Thymus (tissue), 11 donors: ENCODE results near the gene KCTD19. TPM values are rescaled to one million over a fixed set of nuclear protein-coding genes. Genes with fewer than 3 reads are reported as not detected.
A peak's percentile ranks its signal among the peaks of the same experiment; 100 is the strongest.

Experiments used
- DNase-seq, 9 donors: peaks; one replicate each; pipeline ENCODE4 v3.0.0-alpha.2; 2013; ENCODE audit warnings: low spot score in 9 of 9, low read depth in 6 of 9, missing footprints in 1 of 9
- H3K27ac ChIP-seq, 2 donors: one replicate each; pipeline ENCODE4 v1.5.1; 2013; ENCODE audit warnings: control low read depth in 1 of 2, low read depth in 1 of 2, low read length in 1 of 2, mild to moderate bottlenecking in 1 of 2, moderate library complexity in 1 of 2
- H3K27me3 ChIP-seq, 2 donors: one replicate each; pipeline ENCODE4 v1.5.1; 2013; ENCODE audit warnings: low read length in 1 of 2; ENCODE audit not compliant: control insufficient read depth in 2 of 2, insufficient read depth in 1 of 2
- H3K36me3 ChIP-seq, 2 donors: one replicate each; pipeline ENCODE4 v1.5.1; 2013; ENCODE audit warnings: low read length in 1 of 2, mild to moderate bottlenecking in 1 of 2, moderate library complexity in 1 of 2; ENCODE audit not compliant: control insufficient read depth in 2 of 2, insufficient read depth in 2 of 2
- H3K4me1 ChIP-seq, 2 donors: one replicate each; pipeline ENCODE4 v1.5.1; 2013; ENCODE audit warnings: low read length in 2 of 2; ENCODE audit not compliant: control insufficient read depth in 2 of 2, insufficient read depth in 2 of 2
- H3K4me3 ChIP-seq, 2 donors: one replicate each; pipeline ENCODE4 v1.5.1; 2013; ENCODE audit warnings: low read length in 2 of 2, control low read depth in 1 of 2, mild to moderate bottlenecking in 1 of 2
- H3K9me3 ChIP-seq, 2 donors: one replicate each; pipeline ENCODE4 v1.5.1; 2013; ENCODE audit warnings: low read length in 1 of 2, mild to moderate bottlenecking in 1 of 2; ENCODE audit not compliant: control insufficient read depth in 2 of 2, insufficient read depth in 1 of 2
- WGBS: extraction: QIAGEN DNeasy Blood & Tissue Kit; methylation state at CpG from one replicate; pipeline ENCODE4 v1.1.7; 2013; 5-methylcytosine and 5-hydroxymethylcytosine counted together
- polyA plus RNA-seq: library from polyadenylated mRNA; stranded (reverse); fragments of 200-250 nt; gene quantifications from one replicate; pipeline ENCODE4 v1.2.3, GENCODE V29; 2013
- total RNA-seq: library from RNA; stranded (reverse); fragments of 120-200 nt; gene quantifications from one replicate; pipeline ENCODE4 v1.2.4, GENCODE V29; 2013
- donor health status: healthy.

KCTD19 gene
- total and polyA plus RNA-seq, 2 donors, result 0.19 to 0.34 TPM

- Histone ChIP-seq H3K4me1 (peaks cover 20 to 49% of the 10 kb centered on the region in 2 donors), H3K27ac (no peak overlapping the region)
- 40% methylated on average over 22 of the region's 22 CpGs for WGBS
Observed at GRCh38 chr16:67249178-67250044, 77.1 kb downstream of the KCTD19 start.

DNA sequence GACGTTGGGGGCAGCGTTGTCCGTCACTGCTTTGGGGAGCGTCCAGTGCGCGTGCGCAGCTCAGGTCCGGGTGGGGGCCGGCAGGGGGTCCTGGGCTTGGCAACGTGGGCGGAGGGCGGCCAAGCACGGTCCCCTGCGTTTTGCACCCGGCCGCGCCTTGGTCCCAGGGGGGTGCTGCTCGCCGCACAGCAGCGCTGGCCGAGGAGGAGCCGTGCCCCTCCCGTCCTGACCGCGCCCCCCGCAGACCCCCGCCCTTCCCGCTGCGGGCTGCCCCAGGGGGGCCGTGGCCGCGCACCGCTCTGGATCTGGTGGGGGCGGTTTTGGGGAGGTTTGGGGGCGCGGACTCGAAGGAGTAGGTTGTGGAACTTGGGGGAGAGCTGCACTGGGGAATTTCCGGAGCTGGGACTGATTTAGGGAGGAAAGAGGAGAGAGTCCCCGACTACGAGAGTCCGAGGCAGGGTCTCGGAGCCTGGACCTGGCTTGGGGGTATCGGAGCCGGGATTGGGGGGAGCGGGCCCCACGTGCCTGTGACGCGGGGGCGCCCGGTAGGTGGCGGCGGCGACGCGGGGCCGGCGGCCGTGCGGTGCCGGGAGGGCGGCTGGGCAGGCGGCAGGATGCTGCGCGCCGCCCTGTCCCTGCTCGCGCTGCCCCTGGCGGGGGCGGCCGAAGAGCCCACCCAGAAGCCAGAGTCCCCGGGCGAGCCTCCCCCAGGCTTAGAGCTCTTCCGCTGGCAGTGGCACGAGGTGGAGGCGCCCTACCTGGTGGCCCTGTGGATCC, 78.0 kb downstream of the KCTD19 start, which contains the start of gene SLC9A5:
Gene SLC9A5, plus strand, starts transcription at position 579 of the 777 bp plus-strand sequence. Its CDS starts 36 bp downstream, at position 615.
- WGBS, result 1% methylated on average over 75 of the region's 75 CpGs
- Histone ChIP-seq H3K4me3 (peak within 1 kb of the TSS; percentile 64 to 66), H3K36me3 (no peaks in the 10 kb centered on the region), H3K27me3 (peaks cover 18 to 72% of the 10 kb centered on the region in 2 donors), H3K27ac (no peak within 1 kb of the TSS), H3K9me3 (peaks cover 0 to 12% of the 10 kb centered on the region in 2 donors), H3K4me1 (peaks cover 20 to 57% of the 10 kb centered on the region in 2 donors)
- no peak for DNase-seq

More at GRCh38 chr16:67249178-67250044, 77.1 kb downstream of the KCTD19 start:
- Histone ChIP-seq H3K36me3 (no peaks in the 10 kb centered on the region), H3K27me3 (peaks cover 18 to 70% of the 10 kb centered on the region in 2 donors), H3K9me3 (peaks cover 0 to 12% of the 10 kb centered on the region in 2 donors), H3K4me3 (peak overlapping the region in 1 of 2 donors; percentile 41)
- DNase-seq, result no peak

GRCh38 chr16:67248073-67248400, 78.5 kb downstream of the KCTD19 start:
- H3K4me1 ChIP-seq, result peaks cover 20 to 58% of the 10 kb centered on the region in 2 donors
- no peaks in the 10 kb centered on the region for H3K36me3 ChIP-seq
- no peak overlapping the region for H3K27ac ChIP-seq
- WGBS, result 9% methylated on average over 7 of the region's 7 CpGs
- peaks cover 0 to 12% of the 10 kb centered on the region in 2 donors for H3K9me3 ChIP-seq
- DNase-seq, result no peak
- H3K4me3 ChIP-seq, result peak overlapping the region; percentile 64 to 66
- peaks cover 18 to 72% of the 10 kb centered on the region in 2 donors for H3K27me3 ChIP-seq

GRCh38 chr16:67247192-67248072, 79.1 kb downstream of the KCTD19 start, which contains the start of gene FHOD1:
TSS of gene FHOD1 (minus strand) at chr16:67247481. CDS start at chr16:67247410, 71 bp downstream.
- H3K27me3 ChIP-seq, result peaks cover 18 to 66% of the 10 kb centered on the region in 2 donors
- DNase-seq, result peak; percentile 51 to 92 (median 82)
- H3K9me3 ChIP-seq, result peaks cover 0 to 12% of the 10 kb centered on the region in 2 donors
- H3K36me3 ChIP-seq, result no peaks in the 10 kb centered on the region
- H3K4me3 ChIP-seq, result peak within 1 kb of the TSS; percentile 64 to 66
- H3K27ac ChIP-seq, result peak within 1 kb of the TSS; percentile 34 to 67
- H3K4me1 ChIP-seq, result peaks cover 20 to 58% of the 10 kb centered on the region in 2 donors
- WGBS, result under 1% methylated on average over 60 of the region's 60 CpGs

DNA sequence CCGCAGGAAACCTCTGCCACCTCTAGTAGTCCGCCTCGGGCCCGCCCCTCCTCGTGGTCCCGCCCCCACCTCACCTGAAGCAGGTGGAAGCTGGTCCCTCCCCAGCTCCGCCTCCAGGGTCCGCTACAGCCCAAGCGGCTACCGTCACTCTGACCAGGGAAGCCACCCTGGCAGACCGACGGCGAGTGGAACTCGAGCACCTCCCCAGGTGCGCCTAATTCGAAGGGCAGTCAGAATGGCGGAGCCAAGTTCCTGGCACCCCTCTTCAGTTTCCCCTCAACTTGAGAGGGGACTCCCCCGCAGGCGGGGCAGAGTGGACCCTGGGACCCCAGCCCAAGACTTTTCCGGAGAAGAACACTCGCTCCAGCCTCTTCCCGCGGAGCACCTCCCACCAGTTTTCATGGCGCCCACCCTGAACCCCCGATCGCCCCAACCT, 79.8 kb downstream of the KCTD19 start:
- H3K9me3 ChIP-seq, result peaks cover 0 to 12% of the 10 kb centered on the region in 2 donors
- DNase-seq, result peak in 1 of 9 donors; percentile 32
- H3K36me3 ChIP-seq, result no peaks in the 10 kb centered on the region
- under 1% methylated on average over 26 of the region's 26 CpGs for WGBS
- H3K4me1 ChIP-seq, result peaks cover 20 to 58% of the 10 kb centered on the region in 2 donors
- peak overlapping the region; percentile 34 to 67 for H3K27ac ChIP-seq
- H3K4me3 ChIP-seq, result peak overlapping the region; percentile 64 to 66
- H3K27me3 ChIP-seq, result peaks cover 18 to 64% of the 10 kb centered on the region in 2 donors

- WGBS, result 5% methylated on average over 48 of the region's 48 CpGs
Observed at GRCh38 chr16:67246081-67246755, 80.3 kb downstream of the KCTD19 start.

DNA sequence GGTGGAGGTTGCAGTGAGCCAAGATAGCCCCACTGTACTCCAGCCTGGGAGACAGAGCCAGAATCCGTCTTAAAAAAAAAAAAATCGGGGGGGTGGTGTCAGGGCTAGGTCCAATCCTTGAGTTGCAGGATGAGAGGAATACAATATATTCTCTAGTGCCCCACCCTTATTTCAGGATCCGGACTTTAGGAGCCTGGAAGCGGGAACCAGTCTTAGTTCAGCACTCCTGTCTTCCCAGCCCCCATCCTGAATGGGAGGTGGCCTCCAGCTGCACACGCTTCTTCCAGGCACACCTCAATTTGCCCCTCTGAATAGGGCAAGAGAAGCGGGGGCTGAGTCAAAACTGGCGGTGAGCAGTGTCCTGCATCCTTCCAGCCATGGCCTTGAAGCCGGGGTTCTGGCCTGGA, 80.9 kb downstream of the KCTD19 start:
- no peak for DNase-seq
- H3K27me3 ChIP-seq, result peaks cover 15 to 55% of the 10 kb centered on the region in 2 donors
- H3K36me3 ChIP-seq, result no peaks in the 10 kb centered on the region
- peak overlapping the region; percentile 64 to 66 for H3K4me3 ChIP-seq
- H3K4me1 ChIP-seq, result peaks cover 20 to 58% of the 10 kb centered on the region in 2 donors
- WGBS, result 62% methylated on average over 8 of the region's 8 CpGs
- peaks cover 0 to 12% of the 10 kb centered on the region in 2 donors for H3K9me3 ChIP-seq
- no peak overlapping the region for H3K27ac ChIP-seq

More at GRCh38 chr16:67246081-67246755, 80.3 kb downstream of the KCTD19 start:
- H3K27me3 ChIP-seq, result peaks cover 18 to 61% of the 10 kb centered on the region in 2 donors
- H3K9me3 ChIP-seq, result peaks cover 0 to 12% of the 10 kb centered on the region in 2 donors
- peaks cover 20 to 58% of the 10 kb centered on the region in 2 donors for H3K4me1 ChIP-seq
- peak overlapping the region; percentile 64 to 66 for H3K4me3 ChIP-seq
- peak overlapping the region; percentile 24 to 64 for H3K27ac ChIP-seq
- DNase-seq, result peak in 3 of 9 donors; percentile 30 to 52 (median 40)
- no peaks in the 10 kb centered on the region for H3K36me3 ChIP-seq

DNA sequence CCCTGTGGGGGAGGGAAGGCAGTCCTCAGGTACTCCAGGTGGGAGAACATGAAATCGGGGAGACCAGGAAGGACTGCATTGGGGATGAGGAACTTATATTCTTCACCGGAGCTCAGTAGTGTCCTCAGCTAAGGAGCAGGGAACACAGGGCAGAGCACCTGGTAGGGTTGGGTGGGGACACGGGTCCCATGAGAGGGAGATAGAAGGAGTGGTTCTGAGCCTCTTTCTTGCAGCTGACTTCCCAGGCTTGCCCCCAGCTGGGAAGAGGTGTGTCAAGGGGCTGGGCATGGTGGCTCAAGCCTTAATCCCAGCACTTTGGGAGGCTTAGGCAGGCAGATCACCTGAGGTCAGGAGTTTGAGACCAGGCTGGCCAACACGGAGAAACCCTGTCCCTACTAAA, 81.4 kb downstream of the KCTD19 start:
- H3K27ac ChIP-seq, result peak overlapping the region in 1 of 2 donors; percentile 18
- H3K4me1 ChIP-seq, result peaks cover 20 to 58% of the 10 kb centered on the region in 2 donors
- peaks cover 15 to 50% of the 10 kb centered on the region in 2 donors for H3K27me3 ChIP-seq
- WGBS, result 53% methylated on average over 4 of the region's 4 CpGs
- H3K36me3 ChIP-seq, result no peaks in the 10 kb centered on the region
- no peak overlapping the region for H3K4me3 ChIP-seq
- DNase-seq, result no peak
- H3K9me3 ChIP-seq, result peaks cover 0 to 12% of the 10 kb centered on the region in 2 donors
